ENCODE data around the gene PIAS2. TPM values are rescaled to one million over a fixed set of nuclear protein-coding genes. Genes with fewer than 3 reads are reported as not detected.
A peak's percentile ranks its signal among the peaks of the same experiment; 100 is the strongest.

Gene PIAS2
- total and polyA plus RNA-seq, 2 of the 13 experiments (the other 11 are each of a cell fraction or from before 2014, with no cell fraction given), result 12.2 to 12.7 TPM

DNA sequence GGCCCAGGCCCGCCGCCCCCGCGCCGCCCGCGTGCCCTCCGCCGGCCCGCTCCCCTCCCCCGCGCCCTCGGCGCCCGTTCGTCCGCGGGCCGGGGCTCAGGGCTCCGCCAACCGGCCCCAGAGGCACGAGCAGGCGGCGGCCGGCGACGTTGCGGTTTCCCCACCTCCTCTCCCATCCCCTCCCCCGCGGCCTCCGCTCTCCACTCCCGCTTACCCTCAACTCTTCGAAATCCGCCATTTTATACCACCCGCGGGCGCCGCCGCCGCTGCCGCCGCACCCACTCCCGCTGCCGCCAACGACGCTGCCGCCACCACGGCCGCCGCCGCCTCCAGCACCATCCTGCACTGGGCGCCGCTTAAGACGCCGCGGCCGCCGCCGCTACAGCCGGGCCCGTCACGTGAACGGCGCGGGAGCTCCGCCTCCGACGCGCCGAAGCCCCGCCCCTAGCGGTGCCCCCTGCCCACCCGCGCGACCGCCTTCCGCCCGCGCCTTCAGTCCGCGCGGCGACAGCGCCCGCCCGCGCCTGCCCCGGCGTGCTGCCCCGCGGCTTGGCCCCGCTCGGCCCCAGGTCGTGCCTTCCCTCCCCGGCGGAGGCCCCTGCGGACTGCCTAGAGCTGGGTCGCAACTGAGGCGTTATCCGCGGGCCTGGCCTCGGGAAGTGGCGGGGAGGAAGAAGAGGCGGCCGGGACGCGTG, at the start of gene PIAS2, which contains the start of gene KATNAL2 (continued):
- TF ChIP-seq, protein P1, sequence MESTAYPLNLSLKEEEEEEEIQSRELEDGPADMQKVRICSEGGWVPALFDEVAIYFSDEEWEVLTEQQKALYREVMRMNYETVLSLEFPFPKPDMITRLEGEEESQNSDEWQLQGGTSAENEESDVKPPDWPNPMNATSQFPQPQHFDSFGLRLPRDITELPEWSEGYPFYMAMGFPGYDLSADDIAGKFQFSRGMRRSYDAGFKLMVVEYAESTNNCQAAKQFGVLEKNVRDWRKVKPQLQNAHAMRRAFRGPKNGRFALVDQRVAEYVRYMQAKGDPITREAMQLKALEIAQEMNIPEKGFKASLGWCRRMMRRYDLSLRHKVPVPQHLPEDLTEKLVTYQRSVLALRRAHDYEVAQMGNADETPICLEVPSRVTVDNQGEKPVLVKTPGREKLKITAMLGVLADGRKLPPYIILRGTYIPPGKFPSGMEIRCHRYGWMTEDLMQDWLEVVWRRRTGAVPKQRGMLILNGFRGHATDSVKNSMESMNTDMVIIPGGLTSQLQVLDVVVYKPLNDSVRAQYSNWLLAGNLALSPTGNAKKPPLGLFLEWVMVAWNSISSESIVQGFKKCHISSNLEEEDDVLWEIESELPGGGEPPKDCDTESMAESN (CRISPR knock-in tag; conservative IDR thresholded peaks at IDR 0.05), result no peak; the same call in 1 of the 2 replicates
- TF ChIP-seq SMYD3 (CRISPR knock-in tag; IDR thresholded peaks at IDR 0.05), result no peak
- TF ChIP-seq ZNF790 (CRISPR knock-in tag; IDR thresholded peaks at IDR 0.05; ENCODE audit: borderline replicate concordance), result peak; percentile 42; the same call in 1 of the 2 replicates
- TF ChIP-seq, protein P2, sequence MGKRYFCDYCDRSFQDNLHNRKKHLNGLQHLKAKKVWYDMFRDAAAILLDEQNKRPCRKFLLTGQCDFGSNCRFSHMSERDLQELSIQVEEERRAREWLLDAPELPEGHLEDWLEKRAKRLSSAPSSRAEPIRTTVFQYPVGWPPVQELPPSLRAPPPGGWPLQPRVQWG (CRISPR knock-in tag; IDR thresholded peaks at IDR 0.05; ENCODE audit: borderline replicate concordance, low read depth), result no peak
- TF ChIP-seq FIP1L1 (IDR thresholded peaks at IDR 0.05; ENCODE audit: borderline replicate concordance, insufficient read depth, low read depth, low read length), result no peak
- no peak for TF ChIP-seq XBP1 (CRISPR knock-in tag; IDR thresholded peaks at IDR 0.05)
- no peak for TF ChIP-seq ZNF703 (CRISPR knock-in tag; IDR thresholded peaks at IDR 0.05; ENCODE audit: borderline replicate concordance)
- TF ChIP-seq HNRNPK (IDR thresholded peaks at IDR 0.05; ENCODE audit: low read depth, low read length, poor library complexity, severe bottlenecking), result peak; percentile 81
- TF ChIP-seq NR1H2 (CRISPR knock-in tag; IDR thresholded peaks at IDR 0.05; ENCODE audit: borderline replicate concordance, low read depth), result no peak
- no peak for TF ChIP-seq ZSCAN22 (CRISPR knock-in tag; IDR thresholded peaks at IDR 0.05)
- TF ChIP-seq ZNF839 (CRISPR knock-in tag; IDR thresholded peaks at IDR 0.05; ENCODE audit: borderline replicate concordance), result no peak
- TF ChIP-seq ZNF335 (CRISPR knock-in tag; IDR thresholded peaks at IDR 0.05), result no peak
- peak; percentile 66 for TF ChIP-seq ATF7-NPFF (CRISPR knock-in tag; IDR thresholded peaks at IDR 0.05; ENCODE audit: low read depth)
- no peak for TF ChIP-seq ZBTB40 (IDR thresholded peaks at IDR 0.05)
- TF ChIP-seq ZBTB40 (CRISPR knock-in tag; IDR thresholded peaks at IDR 0.05), result 0 out of 2 replicates have a peak, but pooled peaks have one; percentile 28
- TF ChIP-seq MYC (CRISPR knock-in tag; IDR thresholded peaks at IDR 0.05; ENCODE audit: borderline replicate concordance), result peak; percentile 48
- 0 out of 2 replicates have a peak, but pooled peaks have one; percentile 31 for TF ChIP-seq ZNF709 (CRISPR knock-in tag; IDR thresholded peaks at IDR 0.05)
